BJ (cell line): ENCODE data around the gene FOXN3. TPM values are rescaled to one million over a fixed set of nuclear protein-coding genes. Genes with fewer than 3 reads are reported as not detected.

Source experiments
- CTCF ChIA-PET: fragments of 350-600 bp; formaldehyde crosslinking; extraction: SDS; loops from one replicate; lab custom pipeline; 2021; ENCODE audit warnings: antibody characterized with exemption, inconsistent platforms; lab: Yijun Ruan, JAX
- POLR2A ChIA-PET: fragments of 300-600 bp; sonication (Branson Sonifier 250); formaldehyde crosslinking; extraction: SDS; loops from one replicate; lab custom pipeline; 2021; ENCODE audit warnings: antibody characterized with exemption; lab: Charles Lee
- DNase-seq: peaks from one replicate; pipeline ENCODE4 v3.0.0-alpha.2; 2011; ENCODE audit warnings: low read depth
- H3K27me3 ChIP-seq: 2 replicates; pipeline ENCODE4 v1.6.0; 2011; ENCODE audit warnings: low read length; ENCODE audit not compliant: control insufficient read depth, insufficient read depth
- H3K36me3 ChIP-seq: 2 replicates; pipeline ENCODE4 v1.5.1; 2011; ENCODE audit warnings: low read length; ENCODE audit not compliant: control insufficient read depth, insufficient read depth
- H3K4me3 ChIP-seq: 2 replicates; pipeline ENCODE4 v1.5.1; 2011; ENCODE audit warnings: low read depth, mild to moderate bottlenecking, control low read depth, low read length
- CTCF ChIP-seq: IDR thresholded peaks from 2 replicates; pipeline ENCODE4 v1.5.1; 2011; ENCODE audit warnings: low read depth, mild to moderate bottlenecking, control low read depth, inconsistent platforms, low read length, moderate library complexity; ENCODE audit not compliant: insufficient read depth
- polyA plus RNA-seq: library from polyadenylated mRNA; depleted of rRNA; stranded (reverse); fragments of >200 nt; gene quantifications from 2 replicates; pipeline ENCODE4 v1.2.3, GENCODE V29; 2011

Gene FOXN3
- polyA plus RNA-seq, 1 experiment = 30.2 TPM

- CTCF ChIA-PET = no interaction called here
- DNase-seq = no peak
- TF ChIP-seq CTCF = no peak
- no peaks in the 10 kb centered on the region for H3K27me3 ChIP-seq
- POLR2A ChIA-PET = no interaction called here
- peaks cover 1% of the 10 kb centered on the region; the same call in 1 of the 2 replicates for H3K36me3 ChIP-seq
- H3K4me3 ChIP-seq = no peak overlapping the region
These were observed 111.9 kb downstream of the FOXN3 start for GRCh38 chr14:89304972-89305703.

GRCh38 chr14:89304561-89304960 lies 112.5 kb downstream of the FOXN3 start:
- H3K27me3 ChIP-seq = no peaks in the 10 kb centered on the region
- ChIA-PET CTCF (interaction anchor here (1.1 kb wide), 1 partner anchor 55 kb away, joined by 4 read pairs; no protein-coding TSS in a partner anchor), POLR2A (no interaction called here)
- no peaks in the 10 kb centered on the region for H3K36me3 ChIP-seq
- H3K4me3 ChIP-seq = no peak overlapping the region
- TF ChIP-seq CTCF = no peak
- DNase-seq = no peak

DNA sequence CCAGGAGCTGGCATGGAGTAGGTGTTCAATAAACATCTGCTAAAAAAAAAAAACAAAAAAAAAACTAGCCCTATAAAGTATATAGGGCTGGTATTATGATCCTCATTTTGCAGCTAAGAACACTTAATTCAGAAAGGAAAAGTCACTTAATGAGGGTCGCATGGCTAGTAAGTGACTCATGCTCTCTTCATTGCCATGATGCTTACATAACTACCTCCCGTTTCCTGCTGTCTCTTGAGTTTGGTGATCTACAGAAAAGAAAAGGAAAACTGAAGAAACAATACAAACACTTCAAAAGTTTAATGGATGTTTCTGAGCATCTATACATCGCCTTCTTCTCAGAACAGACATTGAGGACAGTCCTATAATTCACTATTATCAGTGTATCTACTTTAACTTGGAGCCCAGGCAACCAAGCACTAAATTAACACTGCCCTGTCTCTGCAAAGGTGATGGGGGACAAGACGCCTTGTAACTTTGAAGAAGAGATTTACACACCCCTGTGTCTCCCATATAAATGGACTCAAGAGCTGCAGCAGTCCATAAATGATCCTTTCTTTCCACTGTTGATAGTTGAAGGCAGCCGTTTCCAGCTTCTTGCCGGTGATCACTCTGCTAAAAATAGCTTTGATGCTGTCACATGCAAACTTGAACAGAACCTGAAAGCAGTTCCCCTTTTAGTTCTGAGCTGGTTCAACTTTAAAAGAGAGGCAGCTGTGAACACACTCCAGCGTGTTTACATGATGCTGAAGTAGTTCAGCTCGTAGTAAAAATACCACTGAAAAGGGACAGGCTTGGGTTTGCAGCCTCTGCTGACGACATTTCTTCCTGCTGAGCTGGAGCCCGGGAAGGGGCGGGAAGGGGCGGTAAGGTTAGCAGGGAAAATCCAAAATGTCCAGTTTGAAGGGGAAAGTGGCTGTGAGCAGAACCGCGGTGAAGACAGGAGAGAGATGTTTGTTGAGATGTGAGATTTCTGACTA lies 113.3 kb downstream of the FOXN3 start:
- DNase-seq = peak; percentile 68
- no peak for TF ChIP-seq CTCF
- ChIA-PET POLR2A (interaction anchor here (0.7 kb wide), 1 partner anchor 38 kb away, joined by 3 read pairs; no protein-coding TSS in a partner anchor), CTCF (interaction anchor here (1.1 to 1.2 kb wide), 2 partner anchors 36 to 55 kb away, joined by 3 to 4 read pairs; no protein-coding TSS in a partner anchor)
- Histone ChIP-seq H3K27me3 (no peaks in the 10 kb centered on the region), H3K36me3 (no peaks in the 10 kb centered on the region), H3K4me3 (peak overlapping the region; percentile 4)

- Histone ChIP-seq H3K4me3 (no peak overlapping the region), H3K36me3 (no peaks in the 10 kb centered on the region), H3K27me3 (no peaks in the 10 kb centered on the region)
- ChIA-PET CTCF (no interaction called here), POLR2A (no interaction called here)
- TF ChIP-seq CTCF = no peak
- DNase-seq = no peak
These were observed 114.6 kb downstream of the FOXN3 start for GRCh38 chr14:89302396-89302950.

DNA sequence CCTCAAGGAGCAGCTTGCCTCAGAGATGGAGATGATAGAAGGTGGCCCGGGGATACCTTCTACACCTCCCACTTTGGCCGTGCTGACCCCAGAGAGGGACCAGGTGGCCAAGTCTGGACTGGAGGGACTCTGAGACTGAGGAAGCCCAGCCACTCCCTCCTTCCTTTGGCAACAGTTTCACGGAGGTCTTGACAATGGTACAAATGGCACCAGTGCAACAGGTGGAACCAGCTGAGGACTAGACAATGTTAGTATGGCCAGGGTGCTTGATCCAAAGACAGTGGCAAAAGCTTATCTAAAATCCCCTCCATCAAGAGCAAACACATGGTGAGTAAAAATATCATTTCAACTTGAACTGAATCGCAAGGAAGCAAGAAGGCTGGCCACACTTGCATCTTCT lies 117.4 kb downstream of the FOXN3 start:
- H3K27me3 ChIP-seq = no peaks in the 10 kb centered on the region
- no peak for DNase-seq
- TF ChIP-seq CTCF = no peak
- ChIA-PET POLR2A (no interaction called here), CTCF (no interaction called here)
- H3K36me3 ChIP-seq = no peaks in the 10 kb centered on the region
- H3K4me3 ChIP-seq = no peak overlapping the region
